Epithelial cell of proximal tubule (primary cell): ENCODE results near the gene ATP8B4. TPM values are rescaled to one million over a fixed set of nuclear protein-coding genes. Genes with fewer than 3 reads are reported as not detected.
"Not testable (repeated sequence)": the region's sequence is repeated elsewhere in the genome, so short reads cannot be mapped to it uniquely, and the experiment has no call there.

Experiments
- DNase-seq: peaks from one replicate; pipeline ENCODE4 v3.0.0-alpha.2; 2011; ENCODE audit warnings: low read depth
- H3K4me3 ChIP-seq: 2 replicates; pipeline ENCODE4 v1.5.1; 2011; ENCODE audit warnings: low read depth, mild to moderate bottlenecking, low read length
- CTCF ChIP-seq: conservative IDR thresholded peaks from 2 replicates; pipeline ENCODE4 v1.5.1; 2012; ENCODE audit warnings: low read depth, mild to moderate bottlenecking, low read length
- total RNA-seq: library from RNA; depleted of rRNA; stranded (reverse); fragments of >200 nt; gene quantifications from 2 replicates; pipeline ENCODE4 v1.2.3, GENCODE V29; 2015

Gene ATP8B4
- total RNA-seq, 1 donor from 2014 or later, result not detected

DNA sequence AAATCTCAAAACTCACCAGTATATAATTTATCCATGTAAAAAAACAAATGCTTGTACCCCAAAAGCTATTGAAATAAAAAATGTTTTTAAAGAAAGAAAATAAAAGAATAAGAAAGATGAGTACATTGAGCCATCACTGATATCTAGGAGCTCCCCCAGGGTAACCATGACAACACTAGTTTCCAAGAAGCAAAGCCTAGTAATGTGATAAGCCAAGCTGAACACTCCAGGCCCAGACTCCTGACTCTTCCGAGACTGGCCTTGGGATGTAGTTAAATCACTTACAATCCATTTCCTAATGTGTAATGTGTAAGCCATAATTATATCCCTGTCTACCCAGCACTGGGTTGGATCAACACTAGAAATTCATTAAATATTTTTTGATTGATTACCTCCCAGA is 21.1 kb upstream of the ATP8B4 start:
- no peak for TF ChIP-seq CTCF
- no peak for DNase-seq
- H3K4me3 ChIP-seq, result no peak overlapping the region

DNA sequence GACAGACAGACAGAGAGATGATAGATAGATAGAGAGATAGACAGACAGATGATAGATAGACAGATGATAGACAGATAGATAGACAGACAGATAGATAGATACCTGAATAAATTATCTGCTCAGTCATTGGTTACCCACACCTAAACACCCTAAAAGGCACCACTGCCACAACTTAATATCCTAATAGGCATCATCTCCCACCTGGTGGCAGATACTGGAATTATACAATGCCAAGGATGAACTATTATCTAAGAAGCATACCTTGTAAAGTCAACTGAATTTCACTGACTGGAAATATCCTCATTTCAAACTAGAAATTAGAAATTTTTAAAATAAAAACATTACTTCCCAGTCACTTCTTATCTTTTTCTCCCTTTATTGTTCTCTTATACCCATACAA is 19.4 kb upstream of the ATP8B4 start:
- TF ChIP-seq CTCF, result peak; percentile 36
- no peak for DNase-seq
- no peak overlapping the region for H3K4me3 ChIP-seq

DNA sequence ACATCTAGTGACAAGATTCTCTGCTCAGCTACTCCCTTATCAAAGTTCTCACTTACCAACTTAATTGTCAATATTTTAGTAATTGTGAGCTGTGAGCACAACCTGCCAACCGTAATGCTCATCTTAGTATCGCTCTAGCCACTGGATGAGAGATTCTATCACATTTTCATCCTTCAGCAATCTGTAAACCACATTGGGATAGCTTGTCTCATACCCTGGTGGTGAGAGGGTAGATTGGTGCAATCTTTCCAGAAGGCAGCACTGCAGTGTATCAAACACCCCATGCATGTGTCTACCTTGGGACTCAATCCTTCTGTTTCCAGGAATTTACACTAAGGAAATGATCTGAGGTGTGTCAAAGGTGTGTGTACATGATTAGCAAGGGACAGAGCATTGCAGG is 18.9 kb upstream of the ATP8B4 start:
- DNase-seq, result no peak
- no peak for TF ChIP-seq CTCF
- no peak overlapping the region for H3K4me3 ChIP-seq

DNA sequence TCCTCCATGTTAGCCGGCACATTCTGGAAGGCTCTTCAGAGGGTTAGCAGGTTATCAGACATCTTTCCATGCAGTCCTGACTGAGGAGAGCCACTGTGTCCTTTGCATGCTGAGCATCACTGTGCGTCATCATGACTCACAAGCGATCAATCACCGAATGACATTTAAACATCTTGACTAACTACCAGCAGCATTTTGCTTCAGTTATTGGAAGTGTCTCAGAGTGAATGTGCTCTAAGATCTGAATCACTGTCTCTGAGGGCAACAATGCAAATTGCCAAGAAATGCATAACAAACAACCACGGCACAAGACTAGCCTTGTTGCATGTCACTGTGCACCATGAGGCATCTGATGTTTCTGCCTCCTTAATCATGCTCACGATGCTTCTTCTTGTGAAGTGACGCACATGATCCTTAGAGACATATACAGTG is 18.3 kb upstream of the ATP8B4 start:
- no peak for TF ChIP-seq CTCF
- DNase-seq, result no peak
- no peak overlapping the region for H3K4me3 ChIP-seq

DNA sequence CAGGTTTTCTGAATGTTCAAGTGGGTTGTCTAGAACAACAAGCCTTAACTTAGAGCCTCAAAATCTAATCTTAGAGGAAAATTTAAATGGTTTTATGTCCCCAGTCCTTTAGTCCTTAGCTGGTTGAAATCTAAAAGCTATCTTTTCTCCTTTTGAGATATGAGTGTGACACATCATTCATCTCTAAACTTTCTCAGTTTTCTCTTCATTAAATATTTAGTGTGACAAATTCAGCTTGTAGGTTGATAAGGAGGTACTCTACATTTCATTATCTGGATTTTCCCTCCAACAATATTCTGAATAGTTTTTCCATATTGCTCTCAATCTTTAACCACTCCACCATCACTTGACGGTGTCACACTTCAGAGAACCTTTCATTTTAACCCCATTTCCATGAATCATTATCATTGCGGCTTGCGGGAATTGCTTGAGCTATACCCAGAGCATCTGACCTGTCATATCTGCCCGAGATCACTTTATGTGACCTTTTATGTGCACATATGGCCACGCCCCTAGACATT is 16.1 kb upstream of the ATP8B4 start:
- H3K4me3 ChIP-seq, result no peak overlapping the region
- no peak for DNase-seq
- no peak for TF ChIP-seq CTCF

GRCh38 chr15:50134524-50135024 is 15.5 kb upstream of the ATP8B4 start:
- H3K4me3 ChIP-seq, result no peak overlapping the region
- no peak for TF ChIP-seq CTCF
- no peak for DNase-seq

DNA sequence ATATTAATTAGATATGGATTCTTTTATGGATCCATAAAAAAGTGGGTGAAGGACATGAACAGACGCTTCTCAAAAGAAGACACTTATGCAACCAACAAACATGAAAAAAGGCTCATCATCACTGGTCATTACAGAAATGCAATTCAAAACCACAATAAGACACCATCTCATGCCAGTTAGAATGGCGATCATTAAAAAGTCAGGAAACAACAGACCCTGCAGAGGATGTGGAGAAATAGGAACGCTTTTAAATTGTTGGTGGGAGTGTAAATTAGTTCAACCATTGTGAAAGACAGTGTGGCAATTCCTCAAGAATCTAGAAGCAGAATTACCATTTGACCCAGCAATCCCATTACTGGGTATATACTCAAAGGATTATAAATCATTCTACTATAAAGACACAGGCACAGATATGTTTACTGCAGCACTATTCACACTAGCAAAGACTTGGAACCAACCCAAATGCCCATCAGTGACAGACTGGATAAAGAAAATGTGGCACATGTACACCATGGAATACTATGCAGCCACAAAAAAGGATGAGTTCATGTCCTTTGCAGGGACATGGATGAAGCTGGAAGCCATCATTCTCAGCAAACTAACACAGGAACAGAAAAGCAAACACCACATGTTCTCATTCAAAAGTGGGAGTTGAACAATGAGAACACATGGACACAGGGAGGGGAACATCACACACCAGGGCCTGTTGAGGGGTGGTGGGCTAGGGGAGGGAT is 13.4 kb upstream of the ATP8B4 start:
- H3K4me3 ChIP-seq, DNase-seq: not testable (repeated sequence)
